NCI-H524 treated with DMSO at 0.1 percent for 48 hours (cell line): Measurements from ENCODE around the gene FARS2.
A peak's percentile ranks its signal among the peaks of the same experiment; 100 is the strongest.

Experiments
- DNase-seq: peaks from one replicate; lab custom pipeline; 2025; lab: John Stamatoyannopoulos, UW

FARS2 gene

GRCh38 chr6:5469101-5469846, 208.0 kb downstream of the FARS2 start:
- no peak for DNase-seq

GRCh38 chr6:5471044-5471443, 209.7 kb downstream of the FARS2 start:
- DNase-seq = peak; percentile 53

- DNase-seq = peak; percentile 87
Measured at GRCh38 chr6:5471637-5472398, 210.5 kb downstream of the FARS2 start.

- no peak for DNase-seq
Measured at GRCh38 chr6:5472571-5472970, 211.3 kb downstream of the FARS2 start.

- no peak for DNase-seq
Measured at GRCh38 chr6:5475779-5476178, 214.5 kb downstream of the FARS2 start.

GRCh38 chr6:5478380-5478779, 217.1 kb downstream of the FARS2 start:
- peak; percentile 81 for DNase-seq

- DNase-seq = no peak
Measured at GRCh38 chr6:5481033-5481432, 219.7 kb downstream of the FARS2 start.

- DNase-seq = no peak
Measured at GRCh38 chr6:5481750-5482149, 220.4 kb downstream of the FARS2 start.

GRCh38 chr6:5482619-5483018, 221.3 kb downstream of the FARS2 start:
- no peak for DNase-seq

- no peak for DNase-seq
Measured at GRCh38 chr6:5484692-5485091, 223.4 kb downstream of the FARS2 start.

- DNase-seq = no peak
Measured at GRCh38 chr6:5486214-5486613, 224.9 kb downstream of the FARS2 start.

GRCh38 chr6:5490501-5491069, 229.3 kb downstream of the FARS2 start:
- DNase-seq = peak; percentile 19

- no peak for DNase-seq
Measured at GRCh38 chr6:5492356-5492755, 231.0 kb downstream of the FARS2 start.

- no peak for DNase-seq
Measured at GRCh38 chr6:5493806-5494205, 232.5 kb downstream of the FARS2 start.

- DNase-seq = no peak
Measured at GRCh38 chr6:5497896-5498578, 236.7 kb downstream of the FARS2 start.

GRCh38 chr6:5498579-5498899, 237.2 kb downstream of the FARS2 start:
- DNase-seq = no peak

- DNase-seq = no peak
Measured at GRCh38 chr6:5499644-5500306, 238.5 kb downstream of the FARS2 start.

GRCh38 chr6:5501837-5502236, 240.5 kb downstream of the FARS2 start:
- no peak for DNase-seq

- no peak for DNase-seq
Measured at GRCh38 chr6:5504078-5504477, 242.8 kb downstream of the FARS2 start.

- DNase-seq = no peak
Measured at GRCh38 chr6:5506149-5506548, 244.8 kb downstream of the FARS2 start.

- DNase-seq = no peak
Measured at GRCh38 chr6:5506597-5506996, 245.3 kb downstream of the FARS2 start.

- DNase-seq = no peak
Measured at GRCh38 chr6:5507131-5507681, 245.9 kb downstream of the FARS2 start.
